Measurements from ENCODE around the gene TRIM14. TPM values are rescaled to one million over a fixed set of nuclear protein-coding genes. Genes with fewer than 3 reads are reported as not detected.
"Not testable (repeated sequence)": the region's sequence is repeated elsewhere in the genome, so short reads cannot be mapped to it uniquely, and the experiment has no call there.

TRIM14 gene
- total and polyA plus RNA-seq, 2 donors from 2014 or later, result 11.3 to 26.3 TPM

DNA sequence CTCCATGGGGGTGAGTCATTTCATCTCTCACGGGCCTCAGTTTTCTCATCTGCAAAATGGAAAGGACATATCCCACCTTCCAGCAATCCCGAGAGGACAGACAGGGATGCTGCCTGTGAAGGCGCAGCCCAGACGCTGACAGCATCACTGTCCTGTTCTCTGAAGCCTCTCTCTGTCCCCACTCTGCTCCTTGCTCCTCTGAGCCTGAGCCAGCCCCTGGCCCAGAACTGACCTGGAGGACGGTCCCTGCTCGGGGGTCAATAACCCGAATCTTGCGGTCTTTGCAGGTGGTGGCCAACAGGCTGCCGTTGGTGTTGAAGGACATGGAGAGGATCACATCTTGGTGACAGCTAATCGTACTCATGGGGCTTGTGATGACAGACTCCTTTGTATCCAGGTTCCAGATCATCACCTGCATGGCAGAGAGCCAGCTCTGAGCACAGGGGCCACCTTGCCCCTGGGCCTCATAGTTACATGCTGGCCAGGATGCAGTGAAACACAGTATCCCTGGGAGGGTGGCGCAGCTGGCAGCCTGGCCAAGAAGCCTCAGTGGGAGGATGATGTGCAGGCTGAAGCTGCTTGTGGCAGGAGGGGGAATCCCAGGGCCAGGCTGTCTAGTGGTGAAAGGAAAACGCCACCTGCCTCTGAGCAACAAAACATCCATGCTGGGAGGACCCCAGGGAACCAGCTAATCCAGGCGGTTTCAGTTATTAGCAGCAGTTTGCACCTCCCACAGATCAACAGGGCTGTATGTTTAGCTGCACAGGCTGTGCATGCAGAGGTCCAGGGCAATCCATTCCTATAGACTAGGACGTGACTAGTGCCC lies 14.0 kb upstream of the TRIM14 start:
- intact Hi-C loops (cut with DNase I), result no loop called here
- Histone ChIP-seq H3K9me3 (ENCODE audit: control insufficient read depth in 2 of 3, insufficient read depth in 1 of 3, low read length in 3 of 3) (no peaks in the 10 kb centered on the region), H3K4me3 (ENCODE audit: low read length in 3 of 3) (no peak overlapping the region), H3K27ac (ENCODE audit: low read depth in 2 of 2, low read length in 2 of 2) (no peak overlapping the region), H3K4me1 (ENCODE audit: control insufficient read depth in 2 of 3, insufficient read depth in 2 of 3, low read depth in 1 of 3, low read length in 3 of 3) (no peaks in the 10 kb centered on the region), H3K27me3 (ENCODE audit: control insufficient read depth, insufficient read depth, low read length) (no peaks in the 10 kb centered on the region), H3K9ac (ENCODE audit: low read length in 3 of 3) (no peak overlapping the region), H3K36me3 (ENCODE audit: control insufficient read depth in 2 of 3, insufficient read depth in 3 of 3, low read length in 3 of 3) (no peaks in the 10 kb centered on the region)
- no peak for FAIRE-seq
- TF ChIP-seq, protein P1, sequence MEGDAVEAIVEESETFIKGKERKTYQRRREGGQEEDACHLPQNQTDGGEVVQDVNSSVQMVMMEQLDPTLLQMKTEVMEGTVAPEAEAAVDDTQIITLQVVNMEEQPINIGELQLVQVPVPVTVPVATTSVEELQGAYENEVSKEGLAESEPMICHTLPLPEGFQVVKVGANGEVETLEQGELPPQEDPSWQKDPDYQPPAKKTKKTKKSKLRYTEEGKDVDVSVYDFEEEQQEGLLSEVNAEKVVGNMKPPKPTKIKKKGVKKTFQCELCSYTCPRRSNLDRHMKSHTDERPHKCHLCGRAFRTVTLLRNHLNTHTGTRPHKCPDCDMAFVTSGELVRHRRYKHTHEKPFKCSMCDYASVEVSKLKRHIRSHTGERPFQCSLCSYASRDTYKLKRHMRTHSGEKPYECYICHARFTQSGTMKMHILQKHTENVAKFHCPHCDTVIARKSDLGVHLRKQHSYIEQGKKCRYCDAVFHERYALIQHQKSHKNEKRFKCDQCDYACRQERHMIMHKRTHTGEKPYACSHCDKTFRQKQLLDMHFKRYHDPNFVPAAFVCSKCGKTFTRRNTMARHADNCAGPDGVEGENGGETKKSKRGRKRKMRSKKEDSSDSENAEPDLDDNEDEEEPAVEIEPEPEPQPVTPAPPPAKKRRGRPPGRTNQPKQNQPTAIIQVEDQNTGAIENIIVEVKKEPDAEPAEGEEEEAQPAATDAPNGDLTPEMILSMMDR (IDR thresholded peaks at IDR 0.05; ENCODE audit: borderline replicate concordance, extremely low read depth, insufficient read depth), result no peak
- peak in 1 of 5 donors; percentile 32 for DNase-seq

DNA sequence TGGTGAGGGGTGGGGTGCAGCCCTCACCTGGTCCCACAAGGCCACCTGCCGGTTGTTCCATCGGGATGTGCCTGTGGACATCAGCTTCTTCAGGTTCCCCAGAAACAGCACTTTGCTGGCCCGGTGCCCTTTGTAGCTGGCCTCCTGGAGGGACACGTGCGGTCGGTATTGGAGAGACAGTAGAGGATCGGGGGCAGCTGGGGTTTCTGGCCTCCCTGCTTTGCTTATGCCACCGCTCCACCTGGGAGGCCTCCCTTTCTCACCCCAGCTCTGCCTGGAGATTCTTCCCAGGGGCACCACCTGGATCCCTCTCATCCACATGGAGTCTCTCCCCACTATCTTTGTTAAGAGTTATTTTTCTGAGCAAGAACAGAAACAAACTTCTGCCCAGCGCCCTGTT lies 13.1 kb upstream of the TRIM14 start:
- Histone ChIP-seq H3K4me3 (ENCODE audit: low read length in 3 of 3) (no peak overlapping the region), H3K4me1 (ENCODE audit: control insufficient read depth in 2 of 3, insufficient read depth in 2 of 3, low read depth in 1 of 3, low read length in 3 of 3) (no peaks in the 10 kb centered on the region), H3K36me3 (ENCODE audit: control insufficient read depth in 2 of 3, insufficient read depth in 3 of 3, low read length in 3 of 3) (no peaks in the 10 kb centered on the region), H3K27me3 (ENCODE audit: control insufficient read depth, insufficient read depth, low read length) (no peaks in the 10 kb centered on the region), H3K9ac (ENCODE audit: low read length in 3 of 3) (no peak overlapping the region), H3K9me3 (ENCODE audit: control insufficient read depth in 2 of 3, insufficient read depth in 1 of 3, low read length in 3 of 3) (no peaks in the 10 kb centered on the region), H3K27ac (ENCODE audit: low read depth in 2 of 2, low read length in 2 of 2) (no peak overlapping the region)
- DNase-seq (peak in 1 of 5 donors; percentile 69), FAIRE-seq (no peak)
- TF ChIP-seq, protein P1 (IDR thresholded peaks at IDR 0.05; ENCODE audit: borderline replicate concordance, extremely low read depth, insufficient read depth), result no peak
- intact Hi-C loops (cut with DNase I), result no loop called here

DNA sequence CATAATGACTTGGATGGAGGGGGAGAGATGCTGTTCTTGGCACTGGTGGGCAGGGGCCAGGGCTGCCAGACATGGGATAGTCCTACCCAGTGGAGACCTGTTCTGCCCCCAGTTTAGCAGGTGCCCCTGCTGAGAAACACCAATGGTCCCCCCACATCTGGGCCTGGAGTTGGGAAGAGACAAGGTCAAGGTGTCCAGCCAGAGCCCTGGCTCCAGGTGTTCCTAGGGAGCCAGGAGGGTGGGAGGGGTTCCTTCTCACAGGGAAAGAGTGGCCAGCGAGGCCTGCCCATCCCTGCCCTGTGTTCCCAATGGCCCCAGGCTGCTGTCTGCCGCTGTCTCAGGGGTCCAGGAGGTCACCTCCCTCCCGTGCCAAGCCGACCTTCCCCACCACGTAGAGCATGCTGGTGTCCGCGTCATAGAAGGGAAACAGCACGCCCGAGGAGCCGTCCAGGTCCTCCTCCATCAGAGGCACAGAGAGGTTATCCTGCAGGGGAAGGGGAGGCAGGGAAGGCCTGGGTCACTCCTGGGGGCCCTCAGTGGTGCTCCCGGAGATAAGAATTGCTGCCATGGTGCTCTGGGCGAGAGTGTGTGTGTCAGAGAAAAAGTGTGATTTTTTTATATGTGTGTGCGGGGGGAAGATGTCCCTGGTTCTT lies 11.7 kb upstream of the TRIM14 start:
- H3K4me3 ChIP-seq (ENCODE audit: low read length in 3 of 3), result no peak overlapping the region
- peak in 1 of 5 donors; percentile 64 for DNase-seq
- H3K27ac ChIP-seq (ENCODE audit: low read depth in 2 of 2, low read length in 2 of 2), result no peak overlapping the region
- no peak overlapping the region for H3K9ac ChIP-seq (ENCODE audit: low read length in 3 of 3)
- no peak for FAIRE-seq
- intact Hi-C loops (cut with DNase I), result no loop called here
- H3K27me3 ChIP-seq (ENCODE audit: control insufficient read depth, insufficient read depth, low read length), result no peaks in the 10 kb centered on the region
- no peaks in the 10 kb centered on the region for H3K9me3 ChIP-seq (ENCODE audit: control insufficient read depth in 2 of 3, insufficient read depth in 1 of 3, low read length in 3 of 3)
- H3K4me1 ChIP-seq (ENCODE audit: control insufficient read depth in 2 of 3, insufficient read depth in 2 of 3, low read depth in 1 of 3, low read length in 3 of 3), result no peaks in the 10 kb centered on the region
- H3K36me3 ChIP-seq (ENCODE audit: control insufficient read depth in 2 of 3, insufficient read depth in 3 of 3, low read length in 3 of 3), result no peaks in the 10 kb centered on the region
- TF ChIP-seq, protein P1 (IDR thresholded peaks at IDR 0.05; ENCODE audit: borderline replicate concordance, extremely low read depth, insufficient read depth), result no peak

DNA sequence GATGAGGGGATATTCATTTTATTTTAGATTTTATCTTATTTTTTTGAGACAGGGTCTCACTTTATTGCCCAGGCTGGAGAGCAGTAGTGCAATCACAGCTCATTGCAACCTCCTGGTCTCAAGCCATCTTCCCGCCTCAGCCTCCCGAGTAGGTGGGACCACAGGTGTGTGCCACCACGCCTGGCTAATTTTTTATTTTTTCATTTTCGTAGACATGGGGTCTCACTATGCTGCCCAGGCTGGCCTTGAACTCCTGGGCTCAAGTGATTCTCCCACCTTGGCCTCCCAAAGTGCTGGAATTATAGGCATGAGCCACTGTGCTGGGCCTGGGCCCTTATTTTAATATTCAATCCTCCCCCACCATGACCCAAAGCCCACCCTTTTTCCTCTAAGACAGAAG lies 11.0 kb upstream of the TRIM14 start:
- H3K9ac ChIP-seq (ENCODE audit: low read length in 3 of 3); H3K27ac ChIP-seq (ENCODE audit: low read depth in 2 of 2, low read length in 2 of 2); H3K36me3 ChIP-seq (ENCODE audit: control insufficient read depth in 2 of 3, insufficient read depth in 3 of 3, low read length in 3 of 3); FAIRE-seq; H3K4me1 ChIP-seq (ENCODE audit: control insufficient read depth in 2 of 3, insufficient read depth in 2 of 3, low read depth in 1 of 3, low read length in 3 of 3); H3K27me3 ChIP-seq (ENCODE audit: control insufficient read depth, insufficient read depth, low read length); H3K4me3 ChIP-seq (ENCODE audit: low read length in 3 of 3); intact Hi-C loops (cut with DNase I); H3K9me3 ChIP-seq (ENCODE audit: control insufficient read depth in 2 of 3, insufficient read depth in 1 of 3, low read length in 3 of 3): not testable (repeated sequence)
- DNase-seq, result peak in 1 of 5 donors; percentile 23

Measured in kidney (tissue), 14 donors.